Measurements from ENCODE around the gene LAG3.
A peak's percentile ranks its signal among the peaks of the same experiment; 100 is the strongest.

Gene LAG3

GRCh38 chr12:6772726-6773589 lies 638 bp downstream of the LAG3 start:
- no peak for DNase-seq

GRCh38 chr12:6773590-6774351 lies 1.5 kb downstream of the LAG3 start:
- no peak for DNase-seq

DNA sequence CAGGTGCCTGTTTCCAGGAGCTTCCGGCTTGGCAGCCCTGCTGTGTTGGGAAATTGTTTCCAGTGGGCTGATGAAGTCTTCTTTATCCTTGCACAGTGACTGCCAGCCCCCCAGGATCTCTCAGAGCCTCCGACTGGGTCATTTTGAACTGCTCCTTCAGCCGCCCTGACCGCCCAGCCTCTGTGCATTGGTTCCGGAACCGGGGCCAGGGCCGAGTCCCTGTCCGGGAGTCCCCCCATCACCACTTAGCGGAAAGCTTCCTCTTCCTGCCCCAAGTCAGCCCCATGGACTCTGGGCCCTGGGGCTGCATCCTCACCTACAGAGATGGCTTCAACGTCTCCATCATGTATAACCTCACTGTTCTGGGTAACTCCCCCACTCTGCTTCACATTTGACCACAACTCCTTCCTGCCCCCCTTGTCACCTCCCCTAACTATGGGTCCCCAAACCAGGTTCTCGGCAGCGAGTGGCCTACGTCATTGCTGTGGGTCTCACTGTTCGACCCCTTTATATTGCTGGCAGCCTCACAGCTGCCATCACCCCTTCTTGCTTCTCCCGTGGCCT lies 2.3 kb downstream of the LAG3 start:
- DNase-seq, result peak; percentile 61

DNA sequence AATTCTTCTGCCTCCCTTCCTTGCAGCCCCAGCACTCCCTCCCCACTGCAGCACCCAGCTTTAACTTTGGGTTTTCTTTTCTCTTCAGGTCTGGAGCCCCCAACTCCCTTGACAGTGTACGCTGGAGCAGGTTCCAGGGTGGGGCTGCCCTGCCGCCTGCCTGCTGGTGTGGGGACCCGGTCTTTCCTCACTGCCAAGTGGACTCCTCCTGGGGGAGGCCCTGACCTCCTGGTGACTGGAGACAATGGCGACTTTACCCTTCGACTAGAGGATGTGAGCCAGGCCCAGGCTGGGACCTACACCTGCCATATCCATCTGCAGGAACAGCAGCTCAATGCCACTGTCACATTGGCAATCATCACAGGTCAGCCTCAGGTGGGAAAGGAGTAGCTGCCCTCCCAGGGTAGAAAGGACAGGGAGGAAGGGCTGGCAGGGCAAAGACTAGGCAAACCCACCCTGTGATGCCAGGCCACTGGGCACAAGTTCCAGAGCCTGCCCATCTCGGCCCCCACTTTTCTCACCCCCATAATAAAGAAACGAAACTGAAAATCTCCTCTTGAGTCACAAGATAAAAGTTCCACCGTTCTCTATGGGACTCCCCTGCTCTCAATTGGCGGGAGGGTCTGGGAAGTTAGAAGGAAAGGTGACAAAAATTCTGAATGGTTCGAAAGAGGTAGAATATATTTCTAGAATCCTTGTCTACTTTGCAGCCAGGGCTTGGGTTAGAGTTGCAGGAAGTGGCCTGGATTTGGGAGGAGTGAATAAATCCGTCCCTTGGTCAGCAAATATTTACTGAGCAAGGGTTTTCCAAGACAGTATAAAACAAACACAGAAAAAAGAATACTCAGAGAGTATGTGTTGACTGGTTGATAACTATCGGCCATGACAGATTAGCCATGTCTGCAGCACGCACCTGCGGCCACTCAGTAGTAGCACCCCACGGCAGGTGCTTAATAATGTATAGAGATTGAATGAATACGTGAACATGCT lies 3.2 kb downstream of the LAG3 start:
- DNase-seq, result no peak

GRCh38 chr12:6777386-6777785 lies 5.1 kb downstream of the LAG3 start:
- no peak for DNase-seq

- DNase-seq, result no peak
Measured at GRCh38 chr12:6778217-6778573, 5.9 kb downstream of the LAG3 start.

- DNase-seq, result peak; percentile 89
Measured at GRCh38 chr12:6778574-6779550, 6.5 kb downstream of the LAG3 start.

DNA sequence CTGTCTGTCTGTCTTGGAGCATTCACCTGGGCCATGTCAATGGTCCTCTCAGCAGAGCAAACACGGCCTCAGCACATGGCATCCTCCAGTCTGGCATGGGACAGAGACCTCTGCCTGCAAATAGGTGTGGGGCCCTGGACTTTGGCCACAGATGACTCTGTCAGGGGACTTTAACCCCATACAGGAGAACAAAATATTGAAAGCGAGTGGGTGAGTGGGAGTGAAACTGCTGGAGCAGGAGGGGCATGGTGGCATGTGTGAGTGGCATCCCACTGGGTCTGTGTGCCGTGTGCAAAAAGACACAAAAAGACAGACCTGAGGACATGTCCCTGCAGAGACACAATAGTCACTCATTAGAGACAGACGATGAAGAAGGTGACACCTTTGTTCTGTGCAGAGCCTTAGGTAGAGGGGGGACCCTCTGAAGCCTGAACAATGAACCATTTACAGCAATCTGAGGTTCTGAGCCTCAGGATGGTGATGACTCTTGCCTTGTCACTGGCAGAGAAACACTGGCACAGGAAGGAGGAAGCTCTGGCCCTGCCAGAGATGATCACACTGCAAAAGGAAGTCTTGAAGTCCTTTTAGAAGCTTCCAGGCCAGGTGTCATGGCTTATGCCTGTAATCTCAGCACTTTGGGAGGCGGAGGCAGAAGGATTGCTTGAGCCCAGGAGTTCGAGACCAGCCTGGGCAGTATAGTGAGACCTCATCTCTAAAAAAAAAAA lies 7.5 kb downstream of the LAG3 start:
- no peak for DNase-seq

- no peak for DNase-seq
Measured at GRCh38 chr12:6780573-6780972, 8.3 kb downstream of the LAG3 start.

- DNase-seq, result no peak
Measured at GRCh38 chr12:6782119-6782518, 9.8 kb downstream of the LAG3 start.

GRCh38 chr12:6782850-6783566 lies 10.7 kb downstream of the LAG3 start:
- no peak for DNase-seq

GRCh38 chr12:6783828-6784227 lies 11.5 kb downstream of the LAG3 start:
- DNase-seq, result no peak

DNA sequence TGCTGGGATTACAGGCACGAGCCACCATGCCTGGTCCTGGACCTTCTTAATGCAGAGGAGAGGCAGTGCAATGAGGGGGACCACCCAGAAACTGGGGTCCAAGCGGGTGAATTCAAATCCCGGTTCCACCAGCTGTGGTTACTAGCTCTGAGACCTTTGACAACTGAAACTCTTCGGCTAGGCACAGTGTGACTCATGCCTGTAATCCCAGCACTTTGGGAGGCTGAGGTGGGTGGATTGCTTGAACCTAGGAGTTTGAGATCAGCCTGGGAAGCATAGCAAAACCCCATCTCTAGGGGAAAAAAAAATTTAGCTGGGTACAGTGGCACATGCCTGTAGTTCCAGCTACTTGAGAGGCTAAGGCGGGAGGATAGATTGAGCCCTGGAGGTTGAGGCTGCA lies 12.0 kb downstream of the LAG3 start:
- DNase-seq, result no peak

- no peak for DNase-seq
Measured at GRCh38 chr12:6784761-6785160, 12.4 kb downstream of the LAG3 start.

GRCh38 chr12:6786416-6787094 lies 14.2 kb downstream of the LAG3 start:
- DNase-seq, result no peak

DNA sequence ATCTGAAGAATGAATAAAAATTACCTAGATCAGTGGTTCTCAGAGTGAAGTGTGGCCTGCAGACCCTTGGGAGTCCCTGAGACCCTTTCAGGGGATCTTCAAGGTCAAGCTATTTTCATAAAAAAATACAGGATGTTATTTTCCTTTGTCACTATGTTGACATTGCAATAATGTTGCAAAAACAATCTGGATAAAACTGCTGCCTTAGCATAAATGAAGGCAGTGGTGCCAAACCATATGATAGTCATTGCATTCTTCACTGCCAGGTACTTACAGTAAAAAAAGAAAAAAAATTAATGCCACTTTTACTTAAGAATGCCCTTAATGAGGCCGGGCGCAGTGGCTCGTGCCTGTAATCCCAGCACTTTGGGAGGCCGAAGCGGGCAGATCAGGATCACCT lies 15.0 kb downstream of the LAG3 start:
- DNase-seq, result no peak

- DNase-seq, result no peak
Measured at GRCh38 chr12:6788972-6789924, 16.9 kb downstream of the LAG3 start, which contains the start of gene CD4. TSS of gene CD4 (plus strand) at chr12:6789528. CDS start at chr12:6800139, 10,611 bp downstream.

GRCh38 chr12:6790496-6791150 lies 18.3 kb downstream of the LAG3 start:
- no peak for DNase-seq

All from activated gamma-delta T cell treated with Interleukin-2 at 50 U/mL for 16 hours (primary cell).